NCI-H2196 treated with DMSO at 0.1 percent for 48 hours (cell line): ENCODE data around the gene ZNF699.
"Not testable (repeated sequence)": the region's sequence is repeated elsewhere in the genome, so short reads cannot be mapped to it uniquely, and the experiment has no call there.

ENCODE experiments used
- DNase-seq: peaks from one replicate; lab custom pipeline; 2025; ENCODE audit not compliant: unreplicated experiment; lab: John Stamatoyannopoulos, UW

Gene ZNF699

GRCh38 chr19:9289231-9289884 is 20.3 kb downstream of the ZNF699 start:
- no peak for DNase-seq

GRCh38 chr19:9283485-9283884 is 26.2 kb downstream of the ZNF699 start:
- DNase-seq, result not testable (repeated sequence)

- no peak for DNase-seq
Measured at GRCh38 chr19:9251236-9251635, 58.4 kb downstream of the ZNF699 start.

- no peak for DNase-seq
Measured at GRCh38 chr19:9250630-9251029, 59.0 kb downstream of the ZNF699 start, which contains the start of gene OR7E24. OR7E24 (plus strand) TSS chr19:9250930; CDS start chr19:9251044, 114 bp downstream.
